ENCODE data around the gene EEF1A1. TPM values are rescaled to one million over a fixed set of nuclear protein-coding genes. Genes with fewer than 3 reads are reported as not detected.
"Not testable (repeated sequence)": the region's sequence is repeated elsewhere in the genome, so short reads cannot be mapped to it uniquely, and the experiment has no call there.

Gene EEF1A1
- total RNA-seq, 1 donor from 2014 or later = 12,032 TPM

DNA sequence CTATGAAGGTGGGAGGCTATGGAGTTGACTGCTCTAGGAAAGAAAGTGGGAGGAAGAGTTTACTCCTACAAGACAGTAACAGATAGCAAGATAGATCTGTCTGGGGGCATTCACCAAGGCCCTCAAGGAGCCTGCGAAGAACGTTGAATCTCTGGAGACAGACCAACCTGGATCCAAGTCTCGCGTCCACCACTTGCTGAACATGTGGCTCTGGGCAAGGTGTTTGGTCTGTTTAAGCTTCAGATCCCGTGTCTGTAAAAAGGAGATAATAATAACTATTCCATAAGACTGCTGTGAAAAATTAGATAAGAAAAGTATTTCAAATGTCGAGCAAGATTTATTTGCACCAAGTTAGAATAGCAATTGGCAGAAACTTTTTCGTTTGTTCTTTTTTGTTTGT is 8.1 kb upstream of the EEF1A1 start:
- Mint-ChIP-seq H3K4me3 (ENCODE audit: low read depth) (no peak overlapping the region), H3K27ac (no peak overlapping the region), H3K9me3 (ENCODE audit: low read depth) (no peaks in the 10 kb centered on the region), H3K36me3 (ENCODE audit: insufficient read depth) (no peaks in the 10 kb centered on the region), H3K27me3 (peaks cover 2% of the 10 kb centered on the region), H3K4me1 (ENCODE audit: low read depth) (no peaks in the 10 kb centered on the region)
- DNase-seq (ENCODE audit: low spot score, unreplicated experiment) = no peak
- TF ChIP-seq CTCF (IDR thresholded peaks at IDR 0.05; ENCODE audit: unreplicated experiment) = no peak

GRCh38 chr6:73525546-73526330 is 4.9 kb upstream of the EEF1A1 start:
- H3K27ac Mint-ChIP-seq = no peak overlapping the region
- no peaks in the 10 kb centered on the region for H3K4me1 Mint-ChIP-seq (ENCODE audit: low read depth)
- H3K9me3 Mint-ChIP-seq (ENCODE audit: low read depth) = no peaks in the 10 kb centered on the region
- peaks cover 2% of the 10 kb centered on the region for H3K27me3 Mint-ChIP-seq
- TF ChIP-seq CTCF (IDR thresholded peaks at IDR 0.05; ENCODE audit: unreplicated experiment) = no peak
- peaks cover 2% of the 10 kb centered on the region for H3K36me3 Mint-ChIP-seq (ENCODE audit: insufficient read depth)
- no peak for DNase-seq (ENCODE audit: low spot score, unreplicated experiment)
- no peak overlapping the region for H3K4me3 Mint-ChIP-seq (ENCODE audit: low read depth)

DNA sequence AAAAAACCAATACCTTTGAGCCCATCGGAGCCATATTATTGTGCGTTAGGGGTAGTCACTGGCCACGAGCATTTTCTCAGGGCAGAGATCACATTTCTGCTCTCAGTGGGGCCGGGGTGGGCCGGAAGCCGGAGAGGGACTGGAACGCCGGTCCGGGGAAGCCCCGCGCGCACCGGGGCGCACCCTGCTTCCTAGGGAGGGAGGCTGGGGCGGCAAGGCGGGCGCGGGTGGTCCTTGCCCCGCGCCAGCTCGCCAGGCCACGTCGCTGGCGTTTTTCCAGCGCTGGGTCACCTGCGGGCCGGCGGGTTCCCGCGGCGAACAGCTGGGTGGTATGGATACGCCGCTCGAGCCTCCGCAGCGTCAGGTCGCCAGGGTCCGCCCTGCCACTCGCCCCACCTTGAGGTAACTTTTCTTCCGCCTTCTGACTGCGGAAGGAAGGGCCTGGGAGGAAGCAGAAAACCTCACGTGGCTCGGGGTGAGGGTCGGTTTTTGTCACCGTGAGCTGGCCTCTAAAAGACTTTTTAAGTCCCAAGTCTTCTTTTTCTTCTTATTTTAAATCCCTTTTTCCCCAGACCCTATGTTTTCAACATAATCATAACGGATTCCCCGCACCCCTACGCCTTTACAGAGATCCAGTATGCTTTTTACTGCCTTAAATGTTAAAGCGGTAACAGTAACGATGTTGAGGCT is 2.7 kb upstream of the EEF1A1 start:
- Mint-ChIP-seq H3K4me1 (ENCODE audit: low read depth) (peaks cover 11% of the 10 kb centered on the region), H3K27ac (peak overlapping the region; percentile 84), H3K36me3 (ENCODE audit: insufficient read depth) (peaks cover 21% of the 10 kb centered on the region), H3K4me3 (ENCODE audit: low read depth) (peak overlapping the region; percentile 69), H3K9me3 (ENCODE audit: low read depth) (no peaks in the 10 kb centered on the region), H3K27me3 (peaks cover 2% of the 10 kb centered on the region)
- TF ChIP-seq CTCF (IDR thresholded peaks at IDR 0.05; ENCODE audit: unreplicated experiment) = no peak
- peak; percentile 18 for DNase-seq (ENCODE audit: low spot score, unreplicated experiment)

DNA sequence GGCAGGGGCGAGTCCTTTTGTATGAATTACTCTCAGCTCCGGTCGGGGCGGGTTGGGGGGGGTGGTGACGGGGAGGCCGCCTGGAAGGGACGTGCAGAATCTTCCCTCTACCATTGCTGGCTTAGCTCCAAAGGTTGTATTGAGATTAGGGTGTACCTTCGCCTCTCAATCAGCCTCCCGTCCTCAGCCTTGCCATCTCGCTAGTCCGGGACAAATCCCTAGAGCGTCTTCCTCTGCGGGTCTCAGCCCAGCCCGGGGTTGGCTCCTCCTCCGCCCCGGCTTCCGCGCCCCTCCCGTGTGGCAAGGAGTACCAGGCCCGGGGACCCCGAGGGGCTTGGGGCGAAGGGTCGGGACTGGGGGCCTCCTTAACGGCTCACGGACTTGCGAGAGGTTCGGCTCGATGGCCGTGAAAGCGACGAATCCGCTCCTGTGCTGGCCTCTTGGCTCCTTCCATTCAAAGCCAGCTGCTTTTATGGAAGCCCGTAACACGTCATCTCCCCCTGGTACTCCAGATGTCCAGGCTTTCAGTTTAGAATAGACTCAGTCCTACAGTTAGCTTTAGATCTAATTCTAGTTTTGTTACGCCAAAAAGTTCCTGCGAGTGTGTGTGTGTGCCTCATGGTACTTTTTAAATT is 636 bp upstream of the EEF1A1 start:
- Mint-ChIP-seq H3K36me3 (ENCODE audit: insufficient read depth) (peaks cover 35% of the 10 kb centered on the region), H3K9me3 (ENCODE audit: low read depth) (no peaks in the 10 kb centered on the region), H3K27ac (peak overlapping the region; percentile 100), H3K4me1 (ENCODE audit: low read depth) (peaks cover 26% of the 10 kb centered on the region), H3K4me3 (ENCODE audit: low read depth) (peak overlapping the region; percentile 99), H3K27me3 (no peaks in the 10 kb centered on the region)
- TF ChIP-seq CTCF (IDR thresholded peaks at IDR 0.05; ENCODE audit: unreplicated experiment) = no peak
- DNase-seq (ENCODE audit: low spot score, unreplicated experiment) = peak; percentile 58

DNA sequence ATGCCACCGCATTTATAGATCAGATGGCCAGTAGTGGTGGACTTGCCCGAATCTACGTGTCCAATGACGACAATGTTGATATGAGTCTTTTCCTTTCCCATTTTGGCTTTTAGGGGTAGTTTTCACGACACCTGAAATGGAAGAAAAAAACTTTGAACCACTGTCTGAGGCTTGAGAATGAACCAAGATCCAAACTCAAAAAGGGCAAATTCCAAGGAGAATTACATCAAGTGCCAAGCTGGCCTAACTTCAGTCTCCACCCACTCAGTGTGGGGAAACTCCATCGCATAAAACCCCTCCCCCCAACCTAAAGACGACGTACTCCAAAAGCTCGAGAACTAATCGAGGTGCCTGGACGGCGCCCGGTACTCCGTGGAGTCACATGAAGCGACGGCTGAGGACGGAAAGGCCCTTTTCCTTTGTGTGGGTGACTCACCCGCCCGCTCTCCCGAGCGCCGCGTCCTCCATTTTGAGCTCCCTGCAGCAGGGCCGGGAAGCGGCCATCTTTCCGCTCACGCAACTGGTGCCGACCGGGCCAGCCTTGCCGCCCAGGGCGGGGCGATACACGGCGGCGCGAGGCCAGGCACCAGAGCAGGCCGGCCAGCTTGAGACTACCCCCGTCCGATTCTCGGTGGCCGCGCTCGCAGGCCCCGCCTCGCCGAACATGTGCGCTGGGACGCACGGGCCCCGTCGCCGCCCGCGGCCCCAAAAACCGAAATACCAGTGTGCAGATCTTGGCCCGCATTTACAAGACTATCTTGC is 725 bp downstream of the EEF1A1 start:
- peaks cover 46% of the 10 kb centered on the region for H3K36me3 Mint-ChIP-seq (ENCODE audit: insufficient read depth)
- no peaks in the 10 kb centered on the region for H3K9me3 Mint-ChIP-seq (ENCODE audit: low read depth)
- no peaks in the 10 kb centered on the region for H3K27me3 Mint-ChIP-seq
- H3K4me3 Mint-ChIP-seq (ENCODE audit: low read depth) = peak overlapping the region; percentile 99
- DNase-seq (ENCODE audit: low spot score, unreplicated experiment) = peak; percentile 39
- TF ChIP-seq CTCF (IDR thresholded peaks at IDR 0.05; ENCODE audit: unreplicated experiment) = no peak
- H3K4me1 Mint-ChIP-seq (ENCODE audit: low read depth) = peaks cover 34% of the 10 kb centered on the region
- peak overlapping the region; percentile 100 for H3K27ac Mint-ChIP-seq

GRCh38 chr6:73518982-73519881 is 1.6 kb downstream of the EEF1A1 start:
- H3K36me3 Mint-ChIP-seq (ENCODE audit: insufficient read depth) = peaks cover 49% of the 10 kb centered on the region
- peak overlapping the region; percentile 99 for H3K4me3 Mint-ChIP-seq (ENCODE audit: low read depth)
- not testable (repeated sequence) for H3K27me3 Mint-ChIP-seq; DNase-seq (ENCODE audit: low spot score, unreplicated experiment); H3K9me3 Mint-ChIP-seq (ENCODE audit: low read depth)
- peaks cover 34% of the 10 kb centered on the region for H3K4me1 Mint-ChIP-seq (ENCODE audit: low read depth)
- peak overlapping the region; percentile 100 for H3K27ac Mint-ChIP-seq

All from progenitor cell of endocrine pancreas (in vitro differentiated cells).